ENCODE results near the gene KIF16B.
"Not testable (repeated sequence)": the region's sequence is repeated elsewhere in the genome, so short reads cannot be mapped to it uniquely, and the experiment has no call there.

Gene KIF16B

DNA sequence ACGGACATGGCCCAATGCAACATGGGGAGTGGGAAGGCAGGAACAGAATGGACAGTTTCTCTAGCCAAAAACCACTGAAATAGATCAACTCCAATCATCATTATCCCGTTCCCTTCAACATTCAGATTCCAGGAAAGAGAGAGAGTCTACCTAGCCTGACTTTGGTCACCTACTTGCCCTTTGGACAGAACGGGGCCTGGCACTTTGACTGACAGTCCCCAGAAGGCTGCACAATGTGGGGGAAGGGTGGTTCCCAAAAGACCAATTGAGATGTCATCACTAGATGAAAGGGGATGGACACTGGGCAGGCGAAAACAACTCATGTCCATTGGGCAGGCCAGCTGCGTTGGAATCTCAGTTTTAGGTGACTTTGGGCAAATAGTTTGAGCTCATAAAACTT is 15.0 kb upstream of the KIF16B start:
- no peak for DNase-seq

DNA sequence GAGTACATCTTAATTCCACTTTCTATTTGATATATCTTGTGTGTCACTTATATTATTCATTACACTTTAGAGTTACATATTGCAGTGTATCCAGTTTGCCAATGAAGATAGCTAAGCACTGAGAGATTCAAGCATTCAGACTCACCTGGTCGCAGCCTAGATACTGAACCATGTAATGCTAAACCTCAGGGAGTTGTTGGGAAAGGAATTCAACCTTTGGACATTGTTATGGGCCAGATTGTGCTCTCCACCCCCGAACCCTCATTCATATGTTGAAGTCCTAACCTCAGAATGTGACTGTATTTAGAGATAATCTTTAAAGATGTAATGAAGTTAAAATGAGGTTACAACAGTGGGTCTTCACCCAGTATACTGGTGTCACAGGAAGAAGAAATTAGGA is 13.8 kb upstream of the KIF16B start:
- no peak for DNase-seq

- no peak for DNase-seq
Measured at GRCh38 chr20:16583474-16583873, 10.2 kb upstream of the KIF16B start.

GRCh38 chr20:16581241-16581640 is 8.0 kb upstream of the KIF16B start:
- DNase-seq, result no peak

GRCh38 chr20:16580620-16581019 is 7.4 kb upstream of the KIF16B start:
- no peak for DNase-seq

DNA sequence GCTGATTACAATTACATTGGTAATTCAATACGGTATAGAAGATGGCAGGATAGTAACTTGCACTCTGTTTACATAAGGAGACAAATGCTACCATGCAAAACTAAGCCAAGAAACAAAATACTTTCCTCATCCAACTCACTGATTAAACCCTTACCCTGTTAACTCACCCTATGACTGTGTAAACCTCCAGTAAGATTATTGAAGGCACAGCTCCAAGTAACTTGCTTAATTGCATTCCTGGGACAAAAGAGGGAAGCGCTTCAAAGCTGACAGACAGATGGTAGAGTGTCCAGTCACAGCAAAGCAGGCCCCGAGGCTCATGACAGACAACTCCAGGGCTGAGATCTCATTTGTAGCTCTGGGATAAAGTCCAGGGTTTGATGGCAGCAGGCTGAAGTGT is 6.9 kb upstream of the KIF16B start:
- DNase-seq, result no peak

DNA sequence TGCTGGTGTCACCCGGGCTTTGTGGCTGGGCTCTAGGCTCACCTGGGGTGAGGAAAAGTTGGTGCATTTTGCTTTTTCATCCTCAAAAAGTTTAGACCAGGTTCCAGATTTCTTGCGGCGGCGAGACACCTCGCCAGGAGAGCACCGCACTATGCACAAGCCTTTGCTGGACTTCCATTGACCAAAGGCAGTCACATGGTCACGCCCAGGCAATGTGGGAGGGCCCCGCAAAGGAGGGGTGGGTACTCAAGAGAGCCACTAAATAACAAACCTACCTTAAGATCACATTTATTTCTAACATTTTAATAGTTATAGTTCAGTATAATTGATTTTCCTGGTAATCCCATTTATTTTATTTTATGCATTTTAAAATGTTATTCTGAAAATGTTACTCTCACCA is 3.0 kb upstream of the KIF16B start:
- DNase-seq, result no peak

- no peak for DNase-seq
Measured at GRCh38 chr20:16575390-16576140, 2.3 kb upstream of the KIF16B start.

- peak; percentile 66 for DNase-seq
Measured at GRCh38 chr20:16574656-16575355, 1.6 kb upstream of the KIF16B start.

- no peak for DNase-seq
Measured at GRCh38 chr20:16571333-16571732, 1.9 kb downstream of the KIF16B start.

DNA sequence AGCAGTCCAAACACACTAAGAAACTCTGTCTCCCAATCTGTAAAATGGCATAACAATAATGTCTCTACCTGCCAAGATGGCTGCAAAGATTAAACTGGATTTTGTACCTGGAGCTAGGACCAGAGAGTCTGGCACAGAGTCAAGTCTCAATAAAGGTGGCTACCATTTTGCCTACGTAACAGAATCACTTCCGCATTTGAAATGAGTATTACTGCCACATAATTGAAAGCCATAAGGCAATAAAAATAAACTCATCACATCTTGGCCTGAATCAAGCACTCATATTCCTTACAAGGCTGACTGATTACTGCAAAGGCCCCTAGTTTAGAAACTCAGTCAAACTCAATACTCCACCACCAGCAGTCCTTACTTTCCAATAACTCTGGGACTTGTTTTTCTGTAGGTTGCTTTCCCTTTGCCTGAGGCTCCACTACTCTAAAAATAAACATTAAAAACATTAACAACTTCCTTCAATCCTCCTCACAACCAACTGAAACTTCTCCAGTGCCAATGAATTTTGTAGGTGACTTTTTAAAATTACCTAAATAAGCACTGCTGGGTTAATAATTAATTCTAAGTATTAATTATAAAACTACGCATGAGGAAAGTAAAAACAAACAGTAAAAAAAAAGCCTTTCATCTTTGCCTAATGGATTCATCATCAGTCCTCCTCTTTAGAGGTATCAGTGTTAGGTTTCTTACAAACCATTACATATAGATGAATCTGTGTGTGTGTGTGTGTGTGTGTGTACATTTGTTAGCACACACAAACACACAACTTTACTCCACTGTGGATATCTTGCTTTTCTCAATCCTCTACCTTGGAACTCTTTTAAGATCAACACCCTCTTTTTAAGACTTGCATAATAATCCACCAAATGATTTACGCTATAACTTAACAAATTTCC is 3.7 kb downstream of the KIF16B start:
- no peak for DNase-seq

DNA sequence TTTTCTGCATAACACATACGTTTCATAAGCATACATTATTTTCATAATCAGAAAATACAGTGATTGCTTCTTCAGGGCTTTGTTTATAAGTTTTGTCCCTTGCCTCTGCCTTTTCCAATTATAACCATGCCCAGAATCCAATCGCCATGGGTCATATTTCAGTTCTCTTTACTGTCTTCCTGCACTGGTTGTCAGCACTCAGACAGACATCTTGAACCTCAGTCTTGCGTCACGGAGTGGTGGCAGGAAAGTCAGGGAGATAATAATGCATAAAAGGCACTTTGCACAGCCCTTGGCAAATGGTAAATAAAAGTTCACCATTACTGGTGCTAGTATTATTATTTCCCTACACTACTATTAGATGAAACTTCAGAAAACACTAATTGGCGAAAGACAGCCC is 7.2 kb downstream of the KIF16B start:
- DNase-seq, result no peak

- DNase-seq, result not testable (repeated sequence)
Measured at GRCh38 chr20:16564079-16564478, 9.2 kb downstream of the KIF16B start.

- no peak for DNase-seq
Measured at GRCh38 chr20:16563066-16563806, 10.0 kb downstream of the KIF16B start.

DNA sequence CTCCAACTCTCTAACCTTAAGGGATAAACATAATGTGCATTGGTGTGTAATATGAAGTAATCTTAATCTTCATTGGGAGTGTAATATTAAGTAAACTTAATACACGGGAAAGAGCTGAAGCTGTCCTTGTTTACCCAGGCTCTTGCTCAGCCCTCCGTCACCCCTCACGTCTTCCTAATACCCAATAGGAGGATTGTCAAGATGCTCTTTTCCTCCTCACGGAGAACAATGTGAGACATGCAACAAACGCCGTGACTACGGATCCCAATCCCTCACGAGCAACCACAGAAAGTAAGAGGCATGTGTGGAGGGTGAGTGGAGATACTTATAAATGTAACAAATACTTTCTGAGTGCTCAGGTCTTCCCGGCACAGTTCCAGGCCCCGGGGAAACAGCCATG is 11.0 kb downstream of the KIF16B start:
- no peak for DNase-seq

GRCh38 chr20:16560661-16561060 is 12.6 kb downstream of the KIF16B start:
- no peak for DNase-seq

- DNase-seq, result no peak
Measured at GRCh38 chr20:16560216-16560615, 13.0 kb downstream of the KIF16B start.

GRCh38 chr20:16556301-16556700 is 16.9 kb downstream of the KIF16B start:
- no peak for DNase-seq

- DNase-seq, result no peak
Measured at GRCh38 chr20:16555754-16556153, 17.5 kb downstream of the KIF16B start.

GRCh38 chr20:16554766-16555543 is 18.3 kb downstream of the KIF16B start:
- DNase-seq, result no peak

- no peak for DNase-seq
Measured at GRCh38 chr20:16553684-16554083, 19.6 kb downstream of the KIF16B start.

DNA sequence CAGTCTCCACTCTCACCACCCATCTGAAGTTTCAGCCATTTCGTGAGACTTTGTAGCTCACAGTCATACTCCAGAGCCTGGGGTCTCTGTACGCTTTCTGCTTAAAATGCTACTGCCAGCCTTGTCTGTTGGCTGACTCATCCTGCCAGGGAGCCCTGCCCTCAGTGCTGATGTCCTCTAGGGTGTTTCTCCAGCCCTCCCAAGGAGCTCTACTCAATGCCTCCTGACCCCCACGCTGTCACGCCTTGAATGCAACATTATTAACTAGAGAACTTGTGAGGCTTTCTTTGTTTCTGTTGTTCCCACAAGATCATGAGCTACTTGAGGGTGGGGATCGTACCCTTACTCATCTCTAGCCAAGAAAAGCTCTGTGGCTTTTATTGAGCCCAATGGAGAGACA is 20.1 kb downstream of the KIF16B start:
- DNase-seq, result no peak
